Erythroblast (primary cell): ENCODE measurements around the gene ARAP1.

ENCODE experiments used
- DNase-seq, 2 experiments: peaks; one replicate each; lab custom pipeline; 2025; lab: John Stamatoyannopoulos, UW
- GATA1 ChIP-seq: IDR thresholded peaks from 2 replicates; pipeline ENCODE4 v1.6.1; 2011; ENCODE audit warnings: low read depth, mild to moderate bottlenecking, control low read depth, low read length, moderate library complexity
- POLR2A ChIP-seq: IDR thresholded peaks from 2 replicates; pipeline ENCODE4 v1.6.1; 2011; ENCODE audit warnings: mild to moderate bottlenecking, low read length

ARAP1 gene

DNA sequence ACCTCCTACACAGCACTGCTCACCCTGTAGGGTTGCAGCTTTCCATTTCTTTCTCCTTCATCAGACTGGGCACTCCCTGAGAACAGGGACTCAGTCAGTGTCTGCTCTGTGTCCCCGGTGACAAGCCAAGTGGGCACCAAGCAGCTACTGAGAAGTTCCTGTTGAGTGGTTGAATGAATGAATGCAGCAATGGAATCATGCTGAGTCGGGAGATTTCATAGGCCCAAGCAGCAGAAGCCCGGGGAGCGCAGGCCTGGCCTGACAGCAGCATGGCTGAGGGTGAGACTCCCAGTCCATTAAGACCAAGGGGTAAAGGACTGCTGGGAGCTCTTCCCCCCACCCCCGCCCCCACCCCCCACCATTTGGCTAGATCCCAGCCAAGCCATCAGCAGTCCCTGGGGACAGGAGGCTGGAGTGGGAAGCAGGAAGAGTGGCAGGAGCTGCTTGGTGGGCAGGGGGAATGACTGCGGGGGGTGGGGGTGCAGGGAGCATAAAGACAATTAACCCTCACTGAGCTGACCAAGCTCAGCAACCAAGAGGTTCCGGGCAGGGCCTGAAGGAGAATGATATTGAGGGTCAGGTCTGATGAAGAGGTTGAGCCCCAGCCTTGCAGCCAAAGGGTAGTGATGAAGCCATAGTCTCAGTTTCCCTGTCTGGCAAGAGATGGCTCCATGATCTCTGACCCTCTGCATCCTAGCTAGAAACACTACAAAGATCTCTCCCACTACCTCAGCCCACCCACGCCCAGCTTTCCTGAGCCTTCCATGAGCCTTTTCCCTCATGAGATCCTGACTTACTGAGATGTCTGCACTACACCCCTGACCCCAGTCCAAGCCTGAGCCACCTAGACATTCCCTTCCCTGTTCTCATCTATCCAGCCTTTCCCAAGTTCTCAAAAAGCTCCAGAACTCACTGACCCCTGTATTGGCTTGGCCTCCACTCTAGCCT is 80.8 kb downstream of the ARAP1 start:
- DNase-seq: no peak

GRCh38 chr11:72670041-72670440 is 82.2 kb downstream of the ARAP1 start:
- no peak for DNase-seq
- TF ChIP-seq POLR2A: no peak
- no peak for TF ChIP-seq GATA1

More for the DNA sequence above, 80.8 kb downstream of the ARAP1 start:
- TF ChIP-seq GATA1 (no peak), POLR2A (no peak)

- no peak for DNase-seq
- TF ChIP-seq GATA1 (no peak), POLR2A (no peak)
These were observed 82.7 kb downstream of the ARAP1 start for GRCh38 chr11:72669527-72669926.

DNA sequence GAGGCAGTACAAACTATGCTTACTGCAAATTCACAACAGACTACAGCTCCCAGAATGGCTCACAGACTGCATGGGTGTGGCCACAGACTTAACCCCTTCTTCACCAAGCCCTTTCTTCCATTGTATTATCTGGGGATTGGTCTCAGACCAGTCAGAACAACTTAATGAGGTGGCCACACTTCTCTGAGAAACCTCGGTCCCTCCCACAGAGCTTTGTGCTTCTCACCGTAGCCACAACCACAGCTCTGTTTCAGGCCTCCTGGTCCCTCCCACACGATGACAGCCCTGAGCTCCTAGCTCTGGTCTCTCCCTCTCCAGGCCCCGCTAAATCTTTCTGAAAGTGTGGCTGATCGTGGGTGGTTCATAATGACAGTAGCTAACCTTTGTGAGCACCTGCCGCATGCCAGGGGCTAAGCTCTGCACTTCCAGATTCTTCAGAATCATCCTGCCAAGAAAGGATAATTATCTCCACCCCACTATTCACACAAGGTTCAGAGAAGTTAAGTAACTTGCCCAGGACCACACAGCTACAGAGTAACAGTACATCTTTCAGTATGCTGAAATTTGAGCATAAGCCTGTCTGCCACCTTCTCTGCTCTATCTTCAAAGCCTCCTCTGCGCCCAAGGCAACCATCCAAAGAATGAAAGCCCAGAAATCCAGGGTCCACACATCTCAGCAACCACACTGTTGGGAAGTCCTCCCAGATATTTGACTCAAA is 83.4 kb downstream of the ARAP1 start:
- no peak for TF ChIP-seq GATA1
- TF ChIP-seq POLR2A: no peak
- no peak for DNase-seq

- TF ChIP-seq GATA1: no peak
- no peak for TF ChIP-seq POLR2A
- DNase-seq: no peak
These were observed 86.2 kb downstream of the ARAP1 start for GRCh38 chr11:72665911-72666472.

DNA sequence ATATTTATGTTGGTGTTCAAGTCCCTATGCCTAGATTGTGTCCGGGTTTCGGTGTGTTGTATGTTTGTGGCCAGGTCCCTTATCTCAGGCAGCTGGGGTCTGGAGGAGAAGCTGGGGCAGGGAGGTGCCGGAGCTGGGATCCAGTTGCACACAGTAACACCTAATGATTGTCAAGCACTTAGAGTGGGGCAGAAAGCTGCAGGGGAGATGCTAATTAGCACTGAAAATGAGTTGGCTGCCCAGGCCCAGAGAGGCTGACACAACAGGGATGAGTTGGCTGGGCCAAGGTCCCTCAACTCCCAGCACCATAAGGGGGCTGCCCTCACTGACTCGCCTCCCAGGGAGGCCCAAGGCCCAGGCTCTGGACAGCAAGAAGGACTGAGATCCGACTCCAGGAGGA is 90.2 kb downstream of the ARAP1 start:
- no peak for TF ChIP-seq GATA1
- TF ChIP-seq POLR2A: no peak
- DNase-seq: no peak

DNA sequence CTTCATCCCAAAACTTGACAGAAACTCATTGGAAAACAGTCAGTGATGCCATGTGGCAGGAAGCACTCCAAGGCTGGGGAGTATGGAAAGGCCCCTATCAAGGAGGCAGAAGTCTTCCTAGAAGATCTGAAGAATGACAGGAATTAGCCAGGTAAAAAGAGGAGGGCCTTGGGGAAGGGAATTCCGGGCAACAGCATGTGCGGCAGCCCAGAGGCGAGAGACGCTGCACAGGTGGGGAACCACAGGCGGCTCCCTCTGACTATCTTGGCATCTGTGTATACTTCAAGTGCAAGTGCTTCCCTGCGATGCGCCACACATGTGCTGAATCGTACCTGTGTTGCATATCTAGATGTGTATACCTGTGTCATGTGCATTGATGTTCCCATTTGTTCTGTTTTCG is 90.7 kb downstream of the ARAP1 start:
- TF ChIP-seq POLR2A (no peak), GATA1 (no peak)
- no peak for DNase-seq

DNA sequence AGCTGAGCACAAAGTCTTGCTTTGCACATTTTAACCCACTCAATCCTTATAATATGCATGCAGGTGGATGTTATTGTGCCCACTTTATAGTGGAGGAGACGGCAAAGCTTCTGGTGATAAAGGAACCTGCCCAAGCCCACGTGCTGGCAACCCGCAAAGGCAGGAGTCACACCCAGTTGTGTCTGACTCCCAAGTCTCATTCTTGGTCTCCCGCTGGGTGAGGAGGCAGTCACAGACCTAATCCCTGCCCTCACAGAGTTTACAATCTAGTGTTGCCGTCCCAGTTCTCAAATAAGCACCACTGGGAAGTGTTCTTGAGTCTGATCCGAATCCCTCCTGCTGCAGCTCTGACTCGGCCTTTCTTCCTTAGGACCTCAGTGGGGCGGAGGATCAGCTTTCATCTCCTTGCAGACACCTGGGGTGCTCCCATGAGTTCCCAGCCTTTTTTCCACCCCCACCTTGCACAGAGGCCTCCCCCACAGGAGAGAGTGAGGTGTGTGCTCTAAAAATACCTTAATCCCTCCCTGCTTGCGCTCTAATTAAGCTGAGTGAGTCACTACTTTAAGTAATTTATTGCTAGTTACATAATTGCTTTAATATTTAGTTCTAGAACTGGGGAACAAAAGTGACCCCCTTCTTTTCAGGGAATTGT is 93.1 kb downstream of the ARAP1 start:
- DNase-seq: no peak
- no peak for TF ChIP-seq GATA1
- no peak for TF ChIP-seq POLR2A

GRCh38 chr11:72657411-72658100 is 94.7 kb downstream of the ARAP1 start:
- TF ChIP-seq POLR2A: no peak
- TF ChIP-seq GATA1: no peak
- DNase-seq: no peak

DNA sequence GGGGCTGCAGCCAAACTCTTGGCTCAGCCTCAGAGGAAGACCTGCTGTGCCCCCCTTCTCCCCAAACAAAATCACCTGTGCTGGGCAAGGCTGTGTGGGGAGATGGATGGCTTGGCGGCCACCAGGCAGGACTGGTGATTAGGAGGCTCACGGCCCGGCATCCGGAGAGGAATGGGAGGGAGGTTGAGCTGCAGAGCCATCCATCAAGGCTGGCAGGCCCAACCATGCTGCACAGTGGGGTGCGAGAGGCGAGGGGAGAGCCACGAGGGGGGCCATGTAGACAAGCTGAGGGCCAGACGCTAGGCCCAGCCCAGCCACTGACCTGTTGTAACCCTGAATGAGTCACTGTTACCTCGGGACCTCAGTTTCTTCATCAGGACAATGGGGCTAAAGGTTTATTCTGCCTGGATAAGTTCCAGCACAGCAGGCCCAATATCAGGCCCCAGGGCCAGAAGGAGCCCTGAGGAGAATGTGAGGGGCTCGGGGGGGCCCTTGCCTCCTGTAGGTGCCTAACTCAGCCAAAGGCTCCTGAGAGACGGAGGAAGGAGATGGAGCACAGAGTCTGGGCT is 96.2 kb downstream of the ARAP1 start:
- TF ChIP-seq POLR2A (no peak), GATA1 (no peak)
- no peak for DNase-seq

DNA sequence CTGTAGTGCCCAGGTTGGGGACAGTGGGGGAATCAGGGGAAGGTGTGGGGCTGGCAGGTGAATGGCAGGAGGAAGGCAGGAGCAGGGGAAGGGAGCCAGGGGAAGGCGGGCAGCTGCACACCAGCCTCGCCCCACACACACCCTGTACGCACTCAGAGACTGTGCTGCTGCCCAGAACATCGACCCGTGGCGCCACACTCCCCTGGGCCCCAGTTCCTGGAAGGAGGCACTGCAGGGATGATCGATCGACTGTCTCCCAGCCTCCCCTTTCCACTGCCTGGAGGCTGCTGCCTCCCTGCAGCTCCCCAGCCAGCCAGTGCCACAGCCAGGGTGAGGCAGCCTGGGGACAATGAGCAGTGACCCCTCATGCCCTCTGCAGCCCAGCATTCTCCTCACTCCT is 97.2 kb downstream of the ARAP1 start:
- no peak for DNase-seq
- TF ChIP-seq POLR2A (no peak), GATA1 (no peak)

GRCh38 chr11:72653649-72654048 is 98.6 kb downstream of the ARAP1 start:
- no peak for DNase-seq
- no peak for TF ChIP-seq POLR2A
- TF ChIP-seq GATA1: no peak
